ENCODE data around the gene CRYBA2. TPM values are rescaled to one million over a fixed set of nuclear protein-coding genes. Genes with fewer than 3 reads are reported as not detected.

Gene CRYBA2
- polyA plus RNA-seq, 1 experiment = 0.26 TPM

DNA sequence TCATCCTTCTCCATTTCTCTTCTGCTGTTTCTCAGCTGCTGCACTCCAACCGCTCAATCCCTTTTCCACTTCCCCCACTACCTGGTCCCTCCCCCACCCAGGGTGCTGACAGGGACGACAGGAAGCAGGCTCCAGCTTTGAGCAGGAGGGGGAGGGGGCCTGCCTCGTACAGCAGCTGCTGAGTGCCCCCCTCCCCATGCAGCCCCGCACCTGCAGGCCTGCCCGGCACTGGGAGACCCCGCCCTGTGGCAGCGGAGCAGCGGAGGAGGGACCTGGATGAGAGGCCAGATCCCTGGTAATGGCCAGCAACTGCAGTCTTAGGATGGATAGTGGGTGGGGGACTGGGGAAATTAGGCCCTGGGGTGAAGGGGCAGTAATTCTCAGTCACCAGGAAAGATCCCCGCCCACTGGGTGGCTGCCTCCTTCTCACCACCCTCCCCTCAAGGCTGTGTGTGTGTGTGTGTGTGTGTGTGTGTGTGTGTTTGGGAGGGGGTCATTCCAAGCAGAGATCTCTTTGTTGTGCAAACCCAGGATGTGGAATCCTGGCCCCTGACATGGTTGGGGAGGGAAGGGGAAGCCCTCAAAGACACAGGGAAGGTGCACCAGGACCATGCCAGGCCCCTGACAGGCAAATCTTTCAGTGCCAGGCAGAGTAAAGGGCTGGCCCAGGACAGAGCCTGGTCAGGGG lies 6.8 kb upstream of the CRYBA2 start:
- TF ChIP-seq CTCF (IDR thresholded peaks at IDR 0.05; ENCODE audit: insufficient read depth, low read depth, low read length) = no peak
- no peak for DNase-seq (ENCODE audit: low read depth)
- Histone ChIP-seq H3K27me3 (ENCODE audit: control insufficient read depth, insufficient read depth, low read length) (peaks cover 67% of the 10 kb centered on the region), H3K36me3 (ENCODE audit: control insufficient read depth, insufficient read depth, low read length) (no peaks in the 10 kb centered on the region), H3K4me3 (ENCODE audit: low read depth, low read length) (no peak overlapping the region)
- POLR2A ChIA-PET = no interaction called here
- CTCF ChIA-PET = no interaction called here

DNA sequence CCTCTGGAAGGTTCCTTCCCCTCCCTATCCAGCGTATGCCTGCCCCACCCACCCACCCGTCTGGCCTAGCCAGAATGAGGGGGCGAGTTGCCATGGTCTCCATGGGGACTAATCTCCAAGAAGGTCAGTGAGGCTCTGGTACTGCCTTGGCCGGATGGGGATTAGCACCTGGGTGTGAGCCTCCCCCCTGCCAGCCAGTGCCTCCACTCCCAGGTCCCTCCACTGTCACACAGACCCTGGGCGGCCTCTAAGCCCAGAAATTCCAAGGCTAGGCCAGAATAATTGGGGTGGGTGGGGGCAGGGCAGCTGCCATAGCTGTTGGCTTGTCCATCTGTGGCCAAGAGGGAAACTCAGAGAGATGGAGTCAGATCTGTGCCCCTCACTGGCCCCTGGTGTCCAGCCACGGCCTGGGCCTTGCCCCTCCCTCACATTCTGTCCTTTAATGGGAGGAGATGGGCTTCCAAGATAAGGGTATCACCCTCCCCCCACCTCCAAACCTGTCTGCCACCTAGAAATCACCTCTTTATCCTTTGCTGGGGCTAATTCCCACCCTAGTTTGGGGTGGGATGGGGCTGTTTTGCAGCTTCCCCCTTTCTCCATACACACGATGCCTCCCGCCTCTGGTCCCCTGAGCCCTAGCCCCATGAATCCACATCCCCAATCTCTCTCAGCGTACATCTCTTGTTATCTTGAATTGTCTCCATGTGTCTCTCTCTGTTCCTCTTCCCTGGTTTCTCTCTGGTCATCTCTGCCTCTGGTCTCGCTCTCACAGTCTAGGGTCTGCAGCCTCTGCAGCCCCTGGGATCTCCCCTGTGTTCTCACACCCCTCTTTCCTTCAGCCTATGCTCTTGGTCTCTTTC lies 6.0 kb upstream of the CRYBA2 start:
- CTCF ChIA-PET = no interaction called here
- no peak overlapping the region for H3K4me3 ChIP-seq (ENCODE audit: low read depth, low read length)

DNA sequence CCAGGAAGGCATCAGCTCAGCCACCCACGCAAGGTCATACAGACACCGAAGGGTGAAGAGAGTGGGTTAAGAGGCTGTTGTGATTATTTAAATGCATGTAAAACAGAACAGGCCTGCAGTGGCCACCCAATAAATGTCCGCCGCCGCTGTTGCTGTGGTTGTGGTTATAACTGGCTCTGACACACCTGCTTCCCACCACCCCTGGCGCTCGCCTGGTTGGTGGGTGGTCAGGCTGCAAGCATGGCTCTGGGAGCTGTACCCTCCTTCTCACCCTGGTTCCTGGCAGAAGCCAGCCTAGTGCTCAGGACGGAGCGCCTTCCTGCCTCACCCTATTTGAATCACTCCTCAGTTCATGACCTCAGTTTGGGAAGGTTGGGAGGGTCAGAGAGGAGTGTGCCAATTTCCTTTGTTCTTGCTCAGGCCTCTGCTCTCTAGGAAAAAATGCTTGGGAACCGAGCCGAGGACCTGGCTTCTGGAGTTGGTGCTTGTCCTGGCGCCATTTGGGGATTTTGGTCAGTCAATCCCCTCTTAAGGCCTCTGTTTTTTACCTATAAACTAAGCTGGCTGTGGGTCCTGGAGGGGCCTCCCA lies 5.3 kb upstream of the CRYBA2 start:
- CTCF ChIA-PET = no interaction called here
- no peaks in the 10 kb centered on the region for H3K36me3 ChIP-seq (ENCODE audit: control insufficient read depth, insufficient read depth, low read length)
- TF ChIP-seq CTCF (IDR thresholded peaks at IDR 0.05; ENCODE audit: insufficient read depth, low read depth, low read length) = no peak
- POLR2A ChIA-PET = no interaction called here
- no peak for DNase-seq (ENCODE audit: low read depth)
- peaks cover 71% of the 10 kb centered on the region for H3K27me3 ChIP-seq (ENCODE audit: control insufficient read depth, insufficient read depth, low read length)
- no peak overlapping the region for H3K4me3 ChIP-seq (ENCODE audit: low read depth, low read length)

More for the DNA sequence above, 6.0 kb upstream of the CRYBA2 start:
- Histone ChIP-seq H3K36me3 (ENCODE audit: control insufficient read depth, insufficient read depth, low read length) (no peaks in the 10 kb centered on the region), H3K27me3 (ENCODE audit: control insufficient read depth, insufficient read depth, low read length) (peaks cover 71% of the 10 kb centered on the region)
- DNase-seq (ENCODE audit: low read depth) = no peak
- TF ChIP-seq CTCF (IDR thresholded peaks at IDR 0.05; ENCODE audit: insufficient read depth, low read depth, low read length) = no peak
- POLR2A ChIA-PET = no interaction called here

GRCh38 chr2:218997731-218998130 lies 4.5 kb upstream of the CRYBA2 start:
- Histone ChIP-seq H3K4me3 (ENCODE audit: low read depth, low read length) (no peak overlapping the region), H3K27me3 (ENCODE audit: control insufficient read depth, insufficient read depth, low read length) (peaks cover 69% of the 10 kb centered on the region), H3K36me3 (ENCODE audit: control insufficient read depth, insufficient read depth, low read length) (no peaks in the 10 kb centered on the region)
- ChIA-PET POLR2A (no interaction called here), CTCF (no interaction called here)
- TF ChIP-seq CTCF (IDR thresholded peaks at IDR 0.05; ENCODE audit: insufficient read depth, low read depth, low read length) = no peak
- DNase-seq (ENCODE audit: low read depth) = no peak

DNA sequence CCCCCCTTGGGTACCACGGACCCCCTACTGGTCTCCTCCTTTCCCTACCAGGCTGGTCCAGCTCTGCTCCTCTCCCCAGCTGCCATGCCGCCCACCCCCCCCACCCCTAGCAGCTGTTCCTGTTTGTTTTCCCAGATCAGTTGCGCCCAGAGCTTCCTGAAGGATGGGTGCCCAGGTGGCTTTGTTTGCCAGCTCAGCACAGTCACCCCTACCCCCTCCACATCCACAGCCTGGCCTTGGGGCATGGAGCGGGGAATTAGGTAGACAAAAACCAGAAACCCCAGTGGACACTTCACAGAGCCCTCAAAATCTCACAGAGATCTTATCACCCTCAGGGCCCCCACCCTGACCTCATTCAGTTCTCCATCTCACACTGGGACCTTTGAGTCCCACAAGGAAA lies 3.7 kb upstream of the CRYBA2 start:
- DNase-seq (ENCODE audit: low read depth) = no peak
- ChIA-PET POLR2A (no interaction called here), CTCF (interaction anchor here (0.9 to 3.5 kb wide), 13 partner anchors 15 to 298 kb away, joined by 3 to 36 read pairs (median 4); no protein-coding TSS in a partner anchor)
- peaks cover 65% of the 10 kb centered on the region for H3K27me3 ChIP-seq (ENCODE audit: control insufficient read depth, insufficient read depth, low read length)
- no peak for TF ChIP-seq CTCF (IDR thresholded peaks at IDR 0.05; ENCODE audit: insufficient read depth, low read depth, low read length)
- H3K36me3 ChIP-seq (ENCODE audit: control insufficient read depth, insufficient read depth, low read length) = no peaks in the 10 kb centered on the region
- no peak overlapping the region for H3K4me3 ChIP-seq (ENCODE audit: low read depth, low read length)
